ENCODE results near the gene VEPH1.

The VEPH1 gene

GRCh38 chr3:157240408-157240807 is 262.8 kb downstream of the VEPH1 start:
- Mint-ChIP-seq H3K9me3 (no peaks in the 10 kb centered on the region), H3K27ac (no peak overlapping the region), H3K36me3 (no peaks in the 10 kb centered on the region), H3K4me1 (no peaks in the 10 kb centered on the region), H3K27me3 (no peaks in the 10 kb centered on the region), H3K4me3 (no peak overlapping the region)
- CTCF ChIA-PET: interaction anchor here (1.1 to 3.3 kb wide), 6 partner anchors 10 to 103 kb away, joined by 3 to 14 read pairs (median 6); no protein-coding TSS in a partner anchor
- DNase-seq: no peak

GRCh38 chr3:157239082-157239704 is 264.0 kb downstream of the VEPH1 start:
- no peaks in the 10 kb centered on the region for H3K27me3 Mint-ChIP-seq
- H3K4me1 Mint-ChIP-seq: no peaks in the 10 kb centered on the region
- H3K9me3 Mint-ChIP-seq: no peaks in the 10 kb centered on the region
- no peak overlapping the region for H3K4me3 Mint-ChIP-seq
- no peak overlapping the region for H3K27ac Mint-ChIP-seq
- peak; percentile 85 for DNase-seq
- CTCF ChIA-PET: interaction anchor here (0.7 to 3.3 kb wide), 9 partner anchors 11 to 102 kb away, joined by 3 to 14 read pairs (median 3); no protein-coding TSS in a partner anchor
- H3K36me3 Mint-ChIP-seq: no peaks in the 10 kb centered on the region

- CTCF ChIA-PET: interaction anchor here (1.1 to 3.3 kb wide), 6 partner anchors 10 to 101 kb away, joined by 3 to 14 read pairs (median 5); no protein-coding TSS in a partner anchor
- no peaks in the 10 kb centered on the region for H3K27me3 Mint-ChIP-seq
- H3K27ac Mint-ChIP-seq: no peak overlapping the region
- no peak overlapping the region for H3K4me3 Mint-ChIP-seq
- no peaks in the 10 kb centered on the region for H3K9me3 Mint-ChIP-seq
- no peaks in the 10 kb centered on the region for H3K4me1 Mint-ChIP-seq
- no peak for DNase-seq
- H3K36me3 Mint-ChIP-seq: no peaks in the 10 kb centered on the region
Observed at GRCh38 chr3:157238457-157238856, 264.8 kb downstream of the VEPH1 start.

GRCh38 chr3:157237886-157238285 is 265.3 kb downstream of the VEPH1 start:
- CTCF ChIA-PET: interaction anchor here (1.0 to 3.3 kb wide), 7 partner anchors 11 to 101 kb away, joined by 3 to 14 read pairs (median 5); no protein-coding TSS in a partner anchor
- no peak for DNase-seq
- no peaks in the 10 kb centered on the region for H3K4me1 Mint-ChIP-seq
- no peak overlapping the region for H3K27ac Mint-ChIP-seq
- H3K4me3 Mint-ChIP-seq: no peak overlapping the region
- H3K36me3 Mint-ChIP-seq: no peaks in the 10 kb centered on the region
- no peaks in the 10 kb centered on the region for H3K27me3 Mint-ChIP-seq
- H3K9me3 Mint-ChIP-seq: no peaks in the 10 kb centered on the region

GRCh38 chr3:157235291-157235690 is 267.9 kb downstream of the VEPH1 start:
- no peaks in the 10 kb centered on the region for H3K9me3 Mint-ChIP-seq
- no peak overlapping the region for H3K27ac Mint-ChIP-seq
- no peaks in the 10 kb centered on the region for H3K36me3 Mint-ChIP-seq
- DNase-seq: no peak
- CTCF ChIA-PET: no interaction called here
- H3K27me3 Mint-ChIP-seq: no peaks in the 10 kb centered on the region
- no peak overlapping the region for H3K4me3 Mint-ChIP-seq
- H3K4me1 Mint-ChIP-seq: no peaks in the 10 kb centered on the region

GRCh38 chr3:157233923-157234322 is 269.3 kb downstream of the VEPH1 start:
- Mint-ChIP-seq H3K27ac (no peak overlapping the region), H3K27me3 (no peaks in the 10 kb centered on the region), H3K9me3 (no peaks in the 10 kb centered on the region), H3K36me3 (no peaks in the 10 kb centered on the region), H3K4me3 (no peak overlapping the region), H3K4me1 (no peaks in the 10 kb centered on the region)
- no peak for DNase-seq
- CTCF ChIA-PET: no interaction called here

GRCh38 chr3:157232141-157232540 is 271.1 kb downstream of the VEPH1 start:
- Mint-ChIP-seq H3K9me3 (no peaks in the 10 kb centered on the region), H3K4me1 (no peaks in the 10 kb centered on the region), H3K27me3 (no peaks in the 10 kb centered on the region), H3K36me3 (no peaks in the 10 kb centered on the region), H3K27ac (no peak overlapping the region), H3K4me3 (no peak overlapping the region)
- CTCF ChIA-PET: interaction anchor here (1.0 to 1.8 kb wide), 2 partner anchors 26 to 27 kb away, joined by 3 to 4 read pairs; no protein-coding TSS in a partner anchor
- DNase-seq: no peak

- Mint-ChIP-seq H3K36me3 (no peaks in the 10 kb centered on the region), H3K4me1 (peaks cover 5% of the 10 kb centered on the region), H3K27ac (no peak overlapping the region), H3K9me3 (no peaks in the 10 kb centered on the region), H3K4me3 (no peak overlapping the region), H3K27me3 (no peaks in the 10 kb centered on the region)
- CTCF ChIA-PET: interaction anchor here (1.8 kb wide), 1 partner anchor 26 kb away, joined by 4 read pairs; no protein-coding TSS in a partner anchor
- DNase-seq: no peak
Observed at GRCh38 chr3:157231071-157231470, 272.1 kb downstream of the VEPH1 start.

- H3K27me3 Mint-ChIP-seq: peaks cover 4% of the 10 kb centered on the region
- no peak overlapping the region for H3K27ac Mint-ChIP-seq
- DNase-seq: no peak
- CTCF ChIA-PET: no interaction called here
- H3K4me3 Mint-ChIP-seq: no peak overlapping the region
- no peaks in the 10 kb centered on the region for H3K9me3 Mint-ChIP-seq
- peaks cover 2% of the 10 kb centered on the region for H3K36me3 Mint-ChIP-seq
- peaks cover 13% of the 10 kb centered on the region for H3K4me1 Mint-ChIP-seq
Observed at GRCh38 chr3:157226173-157226847, 276.9 kb downstream of the VEPH1 start.

GRCh38 chr3:157225001-157225400 is 278.2 kb downstream of the VEPH1 start:
- H3K27me3 Mint-ChIP-seq: peaks cover 4% of the 10 kb centered on the region
- CTCF ChIA-PET: interaction anchor here (1.3 kb wide), 1 partner anchor 13 kb away, joined by 3 read pairs; no protein-coding TSS in a partner anchor
- peaks cover 2% of the 10 kb centered on the region for H3K36me3 Mint-ChIP-seq
- H3K4me1 Mint-ChIP-seq: peaks cover 13% of the 10 kb centered on the region
- H3K4me3 Mint-ChIP-seq: no peak overlapping the region
- DNase-seq: no peak
- no peaks in the 10 kb centered on the region for H3K9me3 Mint-ChIP-seq
- H3K27ac Mint-ChIP-seq: no peak overlapping the region

GRCh38 chr3:157220883-157221282 is 282.3 kb downstream of the VEPH1 start:
- no peak overlapping the region for H3K27ac Mint-ChIP-seq
- H3K9me3 Mint-ChIP-seq: no peaks in the 10 kb centered on the region
- CTCF ChIA-PET: interaction anchor here (0.7 to 2.3 kb wide), 2 partner anchors 19 to 166 kb away, joined by 3 to 10 read pairs; no protein-coding TSS in a partner anchor
- DNase-seq: no peak
- no peak overlapping the region for H3K4me3 Mint-ChIP-seq
- peaks cover 4% of the 10 kb centered on the region for H3K27me3 Mint-ChIP-seq
- H3K36me3 Mint-ChIP-seq: peaks cover 2% of the 10 kb centered on the region
- H3K4me1 Mint-ChIP-seq: peaks cover 6% of the 10 kb centered on the region

GRCh38 chr3:157220211-157220610 is 283.0 kb downstream of the VEPH1 start:
- peaks cover 2% of the 10 kb centered on the region for H3K36me3 Mint-ChIP-seq
- DNase-seq: no peak
- H3K27me3 Mint-ChIP-seq: peaks cover 4% of the 10 kb centered on the region
- no peak overlapping the region for H3K27ac Mint-ChIP-seq
- CTCF ChIA-PET: interaction anchor here (2.3 kb wide), 1 partner anchor 18 kb away, joined by 10 read pairs; no protein-coding TSS in a partner anchor
- H3K9me3 Mint-ChIP-seq: no peaks in the 10 kb centered on the region
- no peak overlapping the region for H3K4me3 Mint-ChIP-seq
- H3K4me1 Mint-ChIP-seq: no peaks in the 10 kb centered on the region

- H3K27me3 Mint-ChIP-seq: peaks cover 4% of the 10 kb centered on the region
- no peaks in the 10 kb centered on the region for H3K9me3 Mint-ChIP-seq
- DNase-seq: no peak
- H3K4me3 Mint-ChIP-seq: no peak overlapping the region
- no peaks in the 10 kb centered on the region for H3K4me1 Mint-ChIP-seq
- CTCF ChIA-PET: interaction anchor here (2.3 kb wide), 1 partner anchor 17 kb away, joined by 10 read pairs; no protein-coding TSS in a partner anchor
- H3K36me3 Mint-ChIP-seq: no peaks in the 10 kb centered on the region
- no peak overlapping the region for H3K27ac Mint-ChIP-seq
Observed at GRCh38 chr3:157219215-157219614, 284.0 kb downstream of the VEPH1 start.
